Measurements from ENCODE around the gene MSI2.

GRCh38 chr17:57619061-57619937 lies 363.0 kb downstream of the MSI2 start:
- TF ChIP-seq, protein P1, sequence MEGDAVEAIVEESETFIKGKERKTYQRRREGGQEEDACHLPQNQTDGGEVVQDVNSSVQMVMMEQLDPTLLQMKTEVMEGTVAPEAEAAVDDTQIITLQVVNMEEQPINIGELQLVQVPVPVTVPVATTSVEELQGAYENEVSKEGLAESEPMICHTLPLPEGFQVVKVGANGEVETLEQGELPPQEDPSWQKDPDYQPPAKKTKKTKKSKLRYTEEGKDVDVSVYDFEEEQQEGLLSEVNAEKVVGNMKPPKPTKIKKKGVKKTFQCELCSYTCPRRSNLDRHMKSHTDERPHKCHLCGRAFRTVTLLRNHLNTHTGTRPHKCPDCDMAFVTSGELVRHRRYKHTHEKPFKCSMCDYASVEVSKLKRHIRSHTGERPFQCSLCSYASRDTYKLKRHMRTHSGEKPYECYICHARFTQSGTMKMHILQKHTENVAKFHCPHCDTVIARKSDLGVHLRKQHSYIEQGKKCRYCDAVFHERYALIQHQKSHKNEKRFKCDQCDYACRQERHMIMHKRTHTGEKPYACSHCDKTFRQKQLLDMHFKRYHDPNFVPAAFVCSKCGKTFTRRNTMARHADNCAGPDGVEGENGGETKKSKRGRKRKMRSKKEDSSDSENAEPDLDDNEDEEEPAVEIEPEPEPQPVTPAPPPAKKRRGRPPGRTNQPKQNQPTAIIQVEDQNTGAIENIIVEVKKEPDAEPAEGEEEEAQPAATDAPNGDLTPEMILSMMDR (IDR thresholded peaks at IDR 0.05), result no peak
- TF ChIP-seq POLR2A (IDR thresholded peaks at IDR 0.05) (no peak), POLR2AphosphoS5 (IDR thresholded peaks at IDR 0.05) (no peak)
